HEK293 (cell line): ENCODE measurements around the gene XPR1.

ENCODE experiments used
- CTCF ChIA-PET: fragments of 350-600 bp; formaldehyde crosslinking; extraction: SDS; loops from one replicate; lab custom pipeline; 2021; ENCODE audit warnings: antibody characterized with exemption; lab: Yijun Ruan, JAX
- POLR2A ChIA-PET: fragments of 300-600 bp; formaldehyde crosslinking; extraction: SDS; loops from one replicate; lab custom pipeline; 2020; ENCODE audit warnings: antibody characterized with exemption, inconsistent platforms; lab: Yijun Ruan, JAX
- H3K27ac ChIP-seq: fragments of 200-500 bp; sonication (Bioruptor generic); 2 replicates; pipeline ENCODE4 v1.5.1; 2014; ENCODE audit warnings: low read depth, low read length, control low read depth, inconsistent platforms; ENCODE audit errors: extremely low read depth
- H3K36me3 ChIP-seq, 2 experiments: fragments of 200-500 bp in 1 of 2; sonication (Bioruptor generic) in 1 of 2; 1 replicate in 1 of 2; 2 replicates in 1 of 2; pipeline ENCODE4 v1.5.1; 2014 to 2017; ENCODE audit warnings: inconsistent platforms in 2 of 2, low read length in 2 of 2; ENCODE audit not compliant: control insufficient read depth in 2 of 2, insufficient read depth in 1 of 2
- H3K4me1 ChIP-seq: fragments of 200-500 bp; sonication (Bioruptor generic); 2 replicates; pipeline ENCODE4 v1.5.1; 2014; ENCODE audit warnings: mild to moderate bottlenecking, low read length, inconsistent platforms; ENCODE audit not compliant: control insufficient read depth, insufficient read depth
- H3K4me3 ChIP-seq: 2 replicates; pipeline ENCODE4 v1.5.1; 2011; ENCODE audit warnings: low read depth, mild to moderate bottlenecking, control low read depth, low read length, moderate library complexity
- H3K9me3 ChIP-seq: fragments of 200-500 bp; sonication (Bioruptor generic); 2 replicates; pipeline ENCODE4 v1.5.1; 2014; ENCODE audit warnings: low read depth, low read length, inconsistent platforms; ENCODE audit not compliant: control insufficient read depth, insufficient read depth
- EGR2 ChIP-seq: fragments of 450-650 bp; formaldehyde crosslinking; IDR thresholded peaks from 2 replicates; pipeline ENCODE4 v1.5.1; 2016; ENCODE audit warnings: low read depth, missing biosample characterization, missing genetic modification characterization
- GFI1B ChIP-seq: fragments of 450-650 bp; formaldehyde crosslinking; IDR thresholded peaks from 2 replicates; pipeline ENCODE4 v1.5.1; 2016; ENCODE audit warnings: missing biosample characterization, missing genetic modification characterization
- KLF17 ChIP-seq: fragments of 450-650 bp; formaldehyde crosslinking; IDR thresholded peaks from 2 replicates; pipeline ENCODE4 v1.5.1; 2016; ENCODE audit warnings: missing biosample characterization, missing genetic modification characterization
- KLF9 ChIP-seq: fragments of 450-650 bp; formaldehyde crosslinking; IDR thresholded peaks from 2 replicates; pipeline ENCODE4 v1.5.1; 2016; ENCODE audit warnings: missing biosample characterization, missing genetic modification characterization, low read depth
- PBX3 ChIP-seq: sonication (generic); formaldehyde crosslinking; IDR thresholded peaks from 2 replicates; pipeline ENCODE4 v1.8.1; 2022; ENCODE audit warnings: mild to moderate bottlenecking, moderate library complexity, missing genetic modification reagents
- PRDM2 ChIP-seq: fragments of 450-650 bp; formaldehyde crosslinking; IDR thresholded peaks from 2 replicates; pipeline ENCODE4 v1.5.1; 2016; ENCODE audit warnings: missing biosample characterization, missing genetic modification characterization, borderline replicate concordance
- PRDM4 ChIP-seq: fragments of 450-650 bp; formaldehyde crosslinking; IDR thresholded peaks from 2 replicates; pipeline ENCODE4 v1.5.1; 2017; ENCODE audit warnings: missing biosample characterization, missing genetic modification characterization
- ZBTB44 ChIP-seq: fragments of 450-650 bp; IDR thresholded peaks from 2 replicates; pipeline ENCODE4 v1.5.1; 2018; ENCODE audit warnings: missing biosample characterization, mild to moderate bottlenecking, missing genetic modification characterization
- ZBTB6 ChIP-seq: fragments of 450-650 bp; formaldehyde crosslinking; IDR thresholded peaks from 2 replicates; pipeline ENCODE4 v1.5.1; 2017; ENCODE audit warnings: missing biosample characterization, missing genetic modification characterization
- ZNF174 ChIP-seq: fragments of 450-650 bp; formaldehyde crosslinking; IDR thresholded peaks from 2 replicates; pipeline ENCODE4 v1.5.0; 2017; ENCODE audit warnings: missing biosample characterization, mild to moderate bottlenecking, missing genetic modification characterization
- ZNF26 ChIP-seq: fragments of 450-650 bp; formaldehyde crosslinking; IDR thresholded peaks from 2 replicates; pipeline ENCODE4 v1.5.1; 2016; ENCODE audit warnings: missing biosample characterization, missing genetic modification characterization
- ZNF37A ChIP-seq: fragments of 450-650 bp; IDR thresholded peaks from 2 replicates; pipeline ENCODE4 v1.5.1; 2018; ENCODE audit warnings: missing biosample characterization, missing genetic modification characterization
- ZNF449 ChIP-seq: fragments of 450-650 bp; formaldehyde crosslinking; IDR thresholded peaks from 2 replicates; pipeline ENCODE4 v1.5.1; 2017; ENCODE audit warnings: missing biosample characterization, mild to moderate bottlenecking, missing genetic modification characterization, moderate library complexity
- ZNF514 ChIP-seq: fragments of 450-650 bp; formaldehyde crosslinking; IDR thresholded peaks from 2 replicates; pipeline ENCODE4 v1.5.1; 2016; ENCODE audit warnings: missing biosample characterization, missing genetic modification characterization
- ZNF521 ChIP-seq: fragments of 450-650 bp; formaldehyde crosslinking; IDR thresholded peaks from 2 replicates; pipeline ENCODE4 v1.5.1; 2017; ENCODE audit warnings: missing biosample characterization, mild to moderate bottlenecking, missing genetic modification characterization
- ZNF645 ChIP-seq: fragments of 450-650 bp; formaldehyde crosslinking; IDR thresholded peaks from 2 replicates; pipeline ENCODE4; 2016; ENCODE audit warnings: missing biosample characterization, missing genetic modification characterization
- ZNF701 ChIP-seq: fragments of 450-650 bp; formaldehyde crosslinking; IDR thresholded peaks from 2 replicates; pipeline ENCODE4 v1.5.1; 2016; ENCODE audit warnings: missing biosample characterization, missing genetic modification characterization
- ZNF777 ChIP-seq: fragments of 450-650 bp; formaldehyde crosslinking; IDR thresholded peaks from 2 replicates; pipeline ENCODE4 v1.5.1; 2017; ENCODE audit warnings: missing biosample characterization, missing genetic modification characterization, borderline replicate concordance

XPR1 gene

GRCh38 chr1:180642781-180643180 is 11.0 kb downstream of the XPR1 start:
- H3K4me3 ChIP-seq = no peak overlapping the region
- ChIA-PET CTCF (no interaction called here), POLR2A (interaction anchor here (1.1 kb wide), 1 partner anchor 11 kb away, joined by 4 read pairs; the partner anchor contains the start of gene XPR1)
- H3K4me1 ChIP-seq = peaks cover 11% of the 10 kb centered on the region
- H3K27ac ChIP-seq = no peak overlapping the region
- TF ChIP-seq ZNF701 (tag by site-specific recombination) (no peak), ZNF777 (no peak), GFI1B (no peak), ZNF174 (no peak), KLF9 (tag by site-specific recombination) (no peak), ZNF449 (tag by site-specific recombination) (no peak), PBX3 (no peak), PRDM2 (no peak), ZNF645 (no peak), ZBTB44 (tag by site-specific recombination) (no peak), PRDM4 (tag by site-specific recombination) (no peak), ZNF521 (tag by site-specific recombination) (no peak), ZNF37A (tag by site-specific recombination) (no peak), ZNF26 (no peak), EGR2 (tag by site-specific recombination) (no peak), ZBTB6 (tag by site-specific recombination) (no peak), KLF17 (no peak), ZNF514 (tag by site-specific recombination) (no peak)
- H3K36me3 ChIP-seq = no peaks in the 10 kb centered on the region
- no peaks in the 10 kb centered on the region for H3K9me3 ChIP-seq
